ENCODE results near the gene GPR152.

Gene GPR152

DNA sequence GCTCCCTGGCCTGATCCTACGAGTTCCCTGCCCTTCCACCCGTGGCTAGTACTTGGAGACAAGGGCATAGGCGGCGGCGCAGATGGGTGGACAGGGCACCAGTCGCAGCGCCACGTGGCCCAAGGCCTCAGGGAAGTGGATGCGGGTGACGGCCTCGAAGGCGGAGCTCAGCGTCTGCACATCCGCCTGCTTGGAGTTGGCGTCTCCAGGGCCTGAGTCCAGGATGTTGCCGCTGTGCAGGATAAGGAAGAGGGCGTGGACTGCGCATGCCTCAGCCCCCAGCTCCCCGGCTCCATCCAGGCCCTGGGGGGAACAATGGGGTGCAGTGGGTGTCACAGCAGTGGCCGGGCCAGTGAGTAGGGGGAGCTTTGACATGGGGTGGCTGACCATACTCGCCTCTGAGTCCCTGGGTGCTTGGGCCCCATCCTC is 46.0 kb upstream of the GPR152 start:
- peaks cover 60% of the 10 kb centered on the region for H3K36me3 ChIP-seq (ENCODE audit: control insufficient read depth, insufficient read depth, low read length)
- H3K4me3 ChIP-seq (replicated peaks; ENCODE audit: low read depth, low read length): no peak overlapping the region
- H3K27me3 ChIP-seq (replicated peaks; ENCODE audit: control insufficient read depth, insufficient read depth, low read length): no peaks in the 10 kb centered on the region
- TF ChIP-seq CTCF (IDR thresholded peaks at IDR 0.05; ENCODE audit: insufficient read depth, low read length, poor library complexity, severe bottlenecking): no peak
- DNase-seq (ENCODE audit: extremely low read depth, insufficient read length): no peak

GRCh38 chr11:67497656-67498291 is 45.2 kb upstream of the GPR152 start:
- Histone ChIP-seq H3K36me3 (ENCODE audit: control insufficient read depth, insufficient read depth, low read length) (peaks cover 61% of the 10 kb centered on the region), H3K27me3 (replicated peaks; ENCODE audit: control insufficient read depth, insufficient read depth, low read length) (no peaks in the 10 kb centered on the region), H3K4me3 (replicated peaks; ENCODE audit: low read depth, low read length) (no peak overlapping the region)
- DNase-seq (ENCODE audit: extremely low read depth, insufficient read length): no peak
- TF ChIP-seq CTCF (IDR thresholded peaks at IDR 0.05; ENCODE audit: insufficient read depth, low read length, poor library complexity, severe bottlenecking): no peak

DNA sequence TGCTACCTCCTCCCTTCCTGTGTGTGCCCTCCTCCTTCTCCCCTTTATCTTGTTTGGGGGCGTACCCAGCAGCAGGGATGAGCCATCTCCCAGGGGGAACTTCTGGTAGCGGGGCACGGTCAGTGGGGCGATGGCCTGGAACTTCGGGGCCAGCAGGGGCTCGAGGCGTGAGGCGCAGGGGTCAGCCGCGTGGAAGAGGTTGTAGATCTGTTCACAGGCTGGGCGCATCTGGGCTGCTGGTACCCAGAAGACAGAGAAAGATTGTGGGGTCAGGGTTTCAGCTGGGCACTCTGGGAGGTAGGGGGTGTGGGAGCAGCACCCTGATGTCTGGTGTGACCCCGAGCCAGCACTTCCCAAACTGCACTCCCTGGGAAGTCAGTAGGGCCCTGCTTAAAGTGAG is 43.6 kb upstream of the GPR152 start:
- DNase-seq (ENCODE audit: extremely low read depth, insufficient read length): no peak
- Histone ChIP-seq H3K36me3 (ENCODE audit: control insufficient read depth, insufficient read depth, low read length) (peaks cover 64% of the 10 kb centered on the region), H3K27me3 (replicated peaks; ENCODE audit: control insufficient read depth, insufficient read depth, low read length) (no peaks in the 10 kb centered on the region), H3K4me3 (replicated peaks; ENCODE audit: low read depth, low read length) (no peak overlapping the region)
- no peak for TF ChIP-seq CTCF (IDR thresholded peaks at IDR 0.05; ENCODE audit: insufficient read depth, low read length, poor library complexity, severe bottlenecking)

- no peak for DNase-seq (ENCODE audit: extremely low read depth, insufficient read length)
- Histone ChIP-seq H3K36me3 (ENCODE audit: control insufficient read depth, insufficient read depth, low read length) (peaks cover 65% of the 10 kb centered on the region), H3K4me3 (replicated peaks; ENCODE audit: low read depth, low read length) (no peak overlapping the region), H3K27me3 (replicated peaks; ENCODE audit: control insufficient read depth, insufficient read depth, low read length) (no peaks in the 10 kb centered on the region)
- TF ChIP-seq CTCF (IDR thresholded peaks at IDR 0.05; ENCODE audit: insufficient read depth, low read length, poor library complexity, severe bottlenecking): no peak
These were observed 42.9 kb upstream of the GPR152 start for GRCh38 chr11:67495234-67496005.

GRCh38 chr11:67494371-67495233 is 42.1 kb upstream of the GPR152 start:
- no peak for TF ChIP-seq CTCF (IDR thresholded peaks at IDR 0.05; ENCODE audit: insufficient read depth, low read length, poor library complexity, severe bottlenecking)
- Histone ChIP-seq H3K27me3 (replicated peaks; ENCODE audit: control insufficient read depth, insufficient read depth, low read length) (no peaks in the 10 kb centered on the region), H3K36me3 (ENCODE audit: control insufficient read depth, insufficient read depth, low read length) (peaks cover 64% of the 10 kb centered on the region), H3K4me3 (replicated peaks; ENCODE audit: low read depth, low read length) (no peak overlapping the region)
- no peak for DNase-seq (ENCODE audit: extremely low read depth, insufficient read length)
